ENCODE data around the gene ARHGAP18. TPM values are rescaled to one million over a fixed set of nuclear protein-coding genes. Genes with fewer than 3 reads are reported as not detected.

The ARHGAP18 gene
- total RNA-seq, 4 donors from 2014 or later, result 5.2 to 9.2 (median 6.5) TPM

GRCh38 chr6:129630596-129630995, 79.4 kb downstream of the ARHGAP18 start:
- no peak for TF ChIP-seq CTCF (IDR thresholded peaks at IDR 0.05 in 4 of 5, conservative IDR thresholded peaks at IDR 0.05 in 1 of 5)
- no peak for TF ChIP-seq POLR2A (IDR thresholded peaks at IDR 0.05)
- in situ Hi-C loops (cut with MboI; ENCODE audit: low sequenced_read_pairs in 4 of 4), result no loop called here
- H3K36me3 ChIP-seq, result peaks cover 0 to 4% of the 10 kb centered on the region in 2 donors

GRCh38 chr6:129628101-129628815, 81.7 kb downstream of the ARHGAP18 start:
- TF ChIP-seq POLR2A (IDR thresholded peaks at IDR 0.05) (no peak), CTCF (IDR thresholded peaks at IDR 0.05 in 4 of 5, conservative IDR thresholded peaks at IDR 0.05 in 1 of 5) (no peak)
- DNase-seq (no peak), ATAC-seq (peak; percentile 53 to 81)
- Histone ChIP-seq H3K9me3 (no peaks in the 10 kb centered on the region), H3K4me1 (peaks cover 10 to 22% of the 10 kb centered on the region in 2 donors), H3K4me3 (no peak overlapping the region), H3K36me3 (peaks cover 0 to 4% of the 10 kb centered on the region in 2 donors), H3K27me3 (no peaks in the 10 kb centered on the region), H3K27ac (peak overlapping the region in 3 of 4 donors; percentile 19 to 69 (median 40))
- intact Hi-C loops (cut with DNase I; ENCODE audit: low total_unique reads), result no loop called here
- in situ Hi-C loops (cut with MboI; ENCODE audit: low sequenced_read_pairs in 4 of 4), result no loop called here

More at GRCh38 chr6:129630596-129630995, 79.4 kb downstream of the ARHGAP18 start:
- H3K4me3 ChIP-seq, result no peak overlapping the region
- no peaks in the 10 kb centered on the region for H3K27me3 ChIP-seq
- peaks cover 13 to 33% of the 10 kb centered on the region in 2 donors for H3K4me1 ChIP-seq
- H3K27ac ChIP-seq, result no peak overlapping the region
- ATAC-seq (no peak), DNase-seq (no peak)
- H3K9me3 ChIP-seq, result no peaks in the 10 kb centered on the region
- intact Hi-C loops (cut with DNase I; ENCODE audit: low total_unique reads), result no loop called here

GRCh38 chr6:129624488-129624887, 85.5 kb downstream of the ARHGAP18 start:
- peaks cover 0 to 6% of the 10 kb centered on the region in 2 donors for H3K4me1 ChIP-seq
- no peak overlapping the region for H3K27ac ChIP-seq
- ATAC-seq, result no peak
- no peak for DNase-seq
- in situ Hi-C loops (cut with MboI; ENCODE audit: low sequenced_read_pairs in 4 of 4), result no loop called here
- intact Hi-C loops (cut with DNase I; ENCODE audit: low total_unique reads), result no loop called here
- H3K9me3 ChIP-seq, result no peaks in the 10 kb centered on the region
- H3K4me3 ChIP-seq, result no peak overlapping the region
- peaks cover 0 to 4% of the 10 kb centered on the region in 2 donors for H3K36me3 ChIP-seq
- no peak for TF ChIP-seq POLR2A (IDR thresholded peaks at IDR 0.05)
- TF ChIP-seq CTCF (IDR thresholded peaks at IDR 0.05 in 4 of 5, conservative IDR thresholded peaks at IDR 0.05 in 1 of 5), result no peak
- no peaks in the 10 kb centered on the region for H3K27me3 ChIP-seq

GRCh38 chr6:129623008-129623732, 86.8 kb downstream of the ARHGAP18 start:
- Histone ChIP-seq H3K9me3 (no peaks in the 10 kb centered on the region), H3K4me3 (no peak overlapping the region), H3K27me3 (no peaks in the 10 kb centered on the region), H3K36me3 (peaks cover 0 to 2% of the 10 kb centered on the region in 2 donors), H3K4me1 (peaks cover 0 to 6% of the 10 kb centered on the region in 2 donors), H3K27ac (no peak overlapping the region)
- intact Hi-C loops (cut with DNase I; ENCODE audit: low total_unique reads), result no loop called here
- in situ Hi-C loops (cut with MboI; ENCODE audit: low sequenced_read_pairs in 4 of 4), result no loop called here
- TF ChIP-seq POLR2A (IDR thresholded peaks at IDR 0.05) (no peak), CTCF (IDR thresholded peaks at IDR 0.05 in 4 of 5, conservative IDR thresholded peaks at IDR 0.05 in 1 of 5) (no peak)
- DNase-seq (no peak), ATAC-seq (no peak)

All from gastrocnemius medialis (tissue), 4 donors.